Measurements from ENCODE around the gene POU6F2.

POU6F2 gene

GRCh38 chr7:39128287-39128843 is 150.7 kb downstream of the POU6F2 start:
- DNase-seq (ENCODE audit: low spot score), result no peak

- DNase-seq (ENCODE audit: low spot score), result no peak
Measured at GRCh38 chr7:39130274-39130673, 152.6 kb downstream of the POU6F2 start.

DNA sequence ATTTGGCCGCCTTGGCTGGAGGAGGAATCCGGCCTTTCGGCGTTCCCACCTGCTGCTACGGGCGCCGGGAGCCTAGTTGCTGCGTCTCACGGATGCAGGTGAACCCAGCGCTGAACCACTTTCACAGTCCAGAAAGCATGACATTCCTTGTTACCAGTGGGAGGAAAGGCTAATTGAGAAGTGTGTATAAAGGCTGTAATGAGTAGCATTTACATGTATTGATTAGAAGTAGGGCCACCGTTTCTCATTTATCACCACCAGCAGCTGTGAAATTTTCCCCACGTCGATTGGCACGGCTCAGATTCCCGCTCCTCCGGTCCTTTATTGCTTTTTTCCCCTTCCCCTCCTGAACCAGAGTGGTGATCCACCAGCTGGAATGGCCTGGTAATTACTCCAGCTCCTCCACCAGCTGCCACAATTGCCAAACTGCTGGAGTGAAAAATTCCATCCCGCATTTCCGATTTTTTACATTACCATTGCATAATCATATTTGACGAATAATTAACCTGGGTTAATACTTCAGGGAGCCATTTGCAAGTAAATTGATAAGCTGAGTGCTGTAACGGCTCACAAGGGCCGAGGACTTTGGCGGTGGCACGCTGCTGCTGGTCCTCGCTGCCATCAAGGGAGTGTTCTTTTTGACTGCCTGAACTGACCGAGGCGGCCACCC is 153.3 kb downstream of the POU6F2 start:
- DNase-seq (ENCODE audit: low spot score), result no peak

DNA sequence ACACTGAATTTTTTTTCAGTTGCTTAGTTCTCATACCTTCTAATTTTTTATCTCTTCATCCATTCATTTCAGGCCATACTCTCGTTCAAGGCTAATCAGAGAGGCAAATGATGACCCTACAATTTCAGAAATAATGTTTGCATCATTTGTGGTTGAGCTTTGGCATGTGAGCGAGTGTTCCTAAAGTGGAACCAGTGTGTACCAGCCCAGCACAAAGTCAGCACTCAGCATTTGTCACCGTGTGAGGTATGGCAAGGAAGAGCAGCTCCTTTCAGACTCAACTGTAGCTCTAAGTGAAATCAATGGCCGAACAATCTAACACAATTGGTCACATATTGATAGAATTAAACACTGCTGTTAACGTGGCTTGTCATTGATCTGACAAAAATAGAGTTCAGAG is 154.6 kb downstream of the POU6F2 start:
- no peak for DNase-seq (ENCODE audit: low spot score)

DNA sequence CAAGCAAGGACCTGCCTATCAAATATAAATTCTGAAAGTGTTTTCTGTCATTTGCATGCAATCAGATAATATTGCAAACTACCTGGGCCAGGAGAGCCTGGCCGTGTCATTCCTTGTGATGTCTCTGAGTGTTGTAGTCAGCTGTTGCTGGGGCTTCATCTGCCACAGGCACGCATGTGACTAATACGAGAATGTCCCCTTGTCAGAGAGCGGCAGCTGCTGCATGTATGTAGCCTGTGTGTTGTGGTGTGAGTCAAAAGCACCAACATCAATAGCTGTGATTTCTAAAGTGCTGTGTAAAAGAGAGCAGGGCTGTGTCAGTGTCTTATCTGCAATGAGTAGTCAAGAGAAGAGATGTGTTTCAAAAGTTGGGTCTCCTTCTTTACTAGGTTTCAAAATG is 155.4 kb downstream of the POU6F2 start:
- DNase-seq (ENCODE audit: low spot score), result no peak

DNA sequence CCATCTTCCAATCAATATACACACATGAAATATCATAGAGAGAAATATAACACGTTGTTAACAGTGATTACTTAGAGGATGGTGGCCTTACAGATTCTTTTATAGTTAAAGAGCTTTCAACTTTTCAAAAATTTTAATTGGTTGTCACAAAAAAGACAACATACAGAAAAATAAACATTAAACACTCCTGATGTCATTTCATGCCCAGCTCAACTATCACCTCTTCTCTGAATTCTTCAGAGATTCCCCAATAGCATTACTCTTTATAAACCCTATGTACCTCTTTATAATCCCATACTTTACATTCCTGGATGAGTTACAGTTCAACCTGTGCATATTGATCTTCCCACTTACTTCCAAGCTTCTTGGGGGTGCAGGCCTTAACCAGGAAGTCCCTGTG is 159.8 kb downstream of the POU6F2 start:
- DNase-seq (ENCODE audit: low spot score), result no peak

GRCh38 chr7:39142750-39143149 is 165.0 kb downstream of the POU6F2 start:
- no peak for DNase-seq (ENCODE audit: low spot score)

DNA sequence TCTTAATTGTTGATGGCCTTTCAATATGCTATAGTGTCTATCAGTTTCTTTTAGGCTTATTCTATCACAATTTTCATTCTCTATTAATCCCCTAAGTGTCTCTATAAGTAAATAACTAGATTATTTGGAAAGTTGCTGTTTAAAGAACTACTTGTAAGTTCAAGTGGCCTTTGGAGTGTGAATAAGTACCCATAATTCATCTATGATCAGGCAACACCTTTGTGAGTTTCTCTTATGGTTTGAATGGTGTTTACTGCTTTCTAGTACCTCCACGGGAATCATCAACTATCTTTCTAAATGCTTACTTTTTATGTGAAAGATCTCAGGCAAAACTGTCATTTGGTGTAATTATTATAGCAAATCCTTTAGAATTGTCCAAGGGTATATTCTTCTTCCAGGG is 166.7 kb downstream of the POU6F2 start:
- DNase-seq (ENCODE audit: low spot score), result no peak

DNA sequence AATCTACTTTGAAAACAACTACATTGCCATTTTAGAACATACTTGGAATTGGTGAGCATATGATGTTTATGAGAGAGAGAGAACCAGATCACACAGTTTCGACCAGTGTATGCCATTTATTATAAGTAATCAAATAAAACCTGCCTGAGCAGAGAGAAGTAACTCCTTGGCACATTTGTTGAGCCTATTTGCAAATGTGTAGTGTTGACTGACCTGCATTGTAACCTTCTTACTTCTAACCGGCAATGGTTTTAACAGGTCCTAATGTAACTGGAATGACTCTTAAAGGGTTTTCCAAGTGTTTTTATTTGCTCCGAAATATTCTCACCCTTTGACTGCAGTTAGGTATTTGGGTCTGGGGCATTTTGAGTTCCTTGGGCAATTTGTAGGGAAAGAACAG is 167.6 kb downstream of the POU6F2 start:
- DNase-seq (ENCODE audit: low spot score), result no peak

DNA sequence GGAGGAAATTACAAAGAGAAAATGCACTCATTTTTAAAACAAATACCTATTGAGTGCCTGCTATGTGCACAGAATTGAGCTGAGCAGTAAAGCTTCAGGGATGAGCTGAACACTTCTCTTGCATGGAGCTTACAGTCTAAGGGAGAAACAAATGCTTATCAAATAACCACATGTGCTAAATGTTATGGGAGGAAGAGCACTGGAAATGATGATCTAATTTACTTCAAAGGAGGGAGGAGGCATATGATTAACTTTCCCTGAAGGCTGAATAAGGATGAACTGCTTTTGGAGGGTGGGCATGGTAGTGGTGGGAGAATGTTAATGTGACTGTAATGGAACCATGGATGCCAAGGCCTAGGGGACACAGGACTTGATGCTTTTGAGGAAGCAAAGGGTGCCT is 168.2 kb downstream of the POU6F2 start:
- DNase-seq (ENCODE audit: low spot score), result no peak

DNA sequence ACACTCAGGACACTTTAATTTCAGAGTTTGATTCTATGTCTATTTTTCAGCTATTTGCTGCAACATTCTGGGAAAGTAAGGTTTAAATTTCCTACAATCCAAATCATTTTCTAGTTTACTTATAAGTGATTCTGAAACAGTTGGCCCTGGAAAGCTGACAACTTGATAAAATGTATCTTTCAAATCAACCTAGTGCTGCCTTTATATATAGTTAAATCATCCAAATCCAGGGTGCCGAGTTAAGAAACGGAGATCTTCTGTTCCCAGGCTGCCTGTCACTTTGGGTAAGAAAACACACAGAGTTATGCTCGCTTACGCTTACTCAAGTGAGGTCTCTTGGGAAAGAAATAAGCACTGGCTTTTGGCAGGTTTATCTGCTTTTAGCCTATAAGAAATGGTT is 175.0 kb downstream of the POU6F2 start:
- DNase-seq (ENCODE audit: low spot score), result no peak

- DNase-seq (ENCODE audit: low spot score), result no peak
Measured at GRCh38 chr7:39153113-39153512, 175.4 kb downstream of the POU6F2 start.

DNA sequence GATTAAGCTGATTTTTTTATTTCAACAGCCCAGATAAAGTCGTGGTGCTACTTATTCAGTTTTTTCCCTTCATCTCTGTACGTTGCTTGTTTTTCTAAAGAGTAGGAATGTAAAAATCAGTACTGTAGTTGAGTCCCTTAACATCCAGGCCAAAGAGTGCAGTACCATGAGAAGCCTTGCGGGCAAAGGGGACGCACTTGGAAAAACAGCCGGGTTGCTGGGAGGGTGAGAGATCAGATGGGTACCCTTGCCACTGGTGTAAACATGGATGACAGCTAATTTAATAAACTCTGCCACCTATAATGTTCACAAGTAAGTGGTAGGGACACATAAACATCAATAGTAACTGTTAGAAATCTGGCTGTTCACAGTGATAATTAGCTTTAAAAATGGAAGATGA is 175.9 kb downstream of the POU6F2 start:
- no peak for DNase-seq (ENCODE audit: low spot score)

DNA sequence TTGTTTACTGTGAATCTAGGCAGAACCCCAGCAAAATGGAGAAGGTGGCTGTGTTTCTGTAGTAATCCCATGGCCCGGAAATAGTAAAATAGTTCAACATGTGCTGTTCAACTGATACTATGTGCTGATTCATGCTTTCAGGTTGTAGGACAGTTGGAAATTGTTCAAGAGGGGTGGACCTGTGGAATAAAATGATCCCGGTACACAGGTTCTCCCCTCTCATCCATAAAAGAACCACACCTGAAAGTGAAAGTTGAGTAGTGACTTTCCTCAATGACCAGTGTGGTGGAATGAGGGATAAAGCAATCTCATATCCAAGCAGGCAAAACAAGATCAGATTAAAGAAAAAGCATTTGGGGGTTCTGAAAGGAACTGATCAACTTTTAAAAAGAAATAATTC is 177.1 kb downstream of the POU6F2 start:
- no peak for DNase-seq (ENCODE audit: low spot score)

- no peak for DNase-seq (ENCODE audit: low spot score)
Measured at GRCh38 chr7:39158367-39158766, 180.7 kb downstream of the POU6F2 start.

DNA sequence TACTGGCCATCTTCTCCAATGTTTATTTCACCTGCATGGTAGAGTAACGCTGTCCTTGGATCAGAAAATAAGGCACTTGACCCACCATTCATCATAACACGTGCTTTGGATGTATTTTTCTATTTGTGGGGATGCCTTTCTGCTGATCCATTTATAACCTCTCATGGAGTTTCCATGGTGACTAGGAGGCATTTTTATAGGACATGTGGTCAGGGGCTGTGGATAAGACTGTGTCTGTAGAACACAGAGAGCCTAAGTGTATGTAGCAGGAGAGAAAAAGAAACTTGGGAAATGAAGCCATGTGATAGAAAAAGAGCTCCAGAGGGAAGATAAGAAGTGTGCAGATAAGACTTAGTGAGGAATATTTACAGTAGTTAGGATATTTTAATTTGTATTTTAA is 184.2 kb downstream of the POU6F2 start:
- no peak for DNase-seq (ENCODE audit: low spot score)

GRCh38 chr7:39164887-39165286 is 187.2 kb downstream of the POU6F2 start:
- no peak for DNase-seq (ENCODE audit: low spot score)

- DNase-seq (ENCODE audit: low spot score), result no peak
Measured at GRCh38 chr7:39168403-39169098, 190.8 kb downstream of the POU6F2 start.

- DNase-seq (ENCODE audit: low spot score), result no peak
Measured at GRCh38 chr7:39172137-39172536, 194.4 kb downstream of the POU6F2 start.

DNA sequence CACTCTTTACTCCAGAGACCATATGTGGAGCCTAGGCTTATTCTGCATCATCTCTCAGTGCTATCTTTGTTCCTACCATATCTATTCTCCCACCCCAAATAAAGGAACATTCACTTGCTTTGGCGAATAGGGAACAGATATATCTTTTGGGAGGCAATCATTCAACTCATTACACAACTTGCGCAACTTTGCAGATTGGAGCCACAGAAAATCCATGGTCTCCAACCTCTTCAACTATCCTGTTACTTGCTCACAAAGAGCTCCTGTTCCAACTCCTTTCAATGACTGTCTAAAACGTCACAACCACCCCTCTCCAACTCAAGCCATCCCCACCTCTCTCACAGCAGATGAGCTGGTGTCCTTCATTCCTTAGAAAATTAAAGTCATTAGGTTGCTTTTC is 203.7 kb downstream of the POU6F2 start:
- DNase-seq (ENCODE audit: low spot score), result no peak

GRCh38 chr7:39183796-39184195 is 206.1 kb downstream of the POU6F2 start:
- DNase-seq (ENCODE audit: low spot score), result no peak

- DNase-seq (ENCODE audit: low spot score), result peak; percentile 22
Measured at GRCh38 chr7:39184391-39184790, 206.7 kb downstream of the POU6F2 start.

- DNase-seq (ENCODE audit: low spot score), result no peak
Measured at GRCh38 chr7:39186131-39186530, 208.4 kb downstream of the POU6F2 start.

DNA sequence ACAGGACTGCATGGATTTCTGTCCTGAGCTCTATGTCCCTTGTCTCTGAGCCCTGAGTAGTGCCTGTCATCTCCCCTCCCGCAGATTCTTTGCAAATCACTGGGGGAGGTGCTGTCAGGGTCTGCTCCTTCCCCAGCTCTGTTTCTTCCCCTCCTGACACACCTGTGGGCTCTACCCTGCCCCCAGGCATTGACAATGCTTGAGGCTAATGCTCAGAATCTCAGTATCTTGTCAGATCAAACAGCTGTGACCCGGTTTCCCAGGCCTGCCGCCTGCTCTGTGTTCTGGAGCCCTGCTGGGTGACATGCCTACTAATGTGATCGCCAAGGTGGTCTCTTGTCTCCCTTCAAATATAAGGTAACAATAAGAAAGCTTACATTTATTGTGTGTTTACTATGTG is 209.0 kb downstream of the POU6F2 start:
- DNase-seq (ENCODE audit: low spot score), result no peak

Measured in NAMALWA (cell line).